Islet of Langerhans (tissue), 1 donor: ENCODE measurements around the gene CMPK1.

Source experiments
- FAIRE-seq: peaks from one replicate; lab custom pipeline; 2011; peaks lifted over from hg19 to GRCh38; lab: Jason Lieb, UNC

CMPK1 gene

GRCh38 chr1:47424336-47424982, 90.9 kb downstream of the CMPK1 start:
- no peak for FAIRE-seq
